Astrocyte of the hippocampus (primary cell): Measurements from ENCODE around the gene NAPB.

ENCODE experiments used
- DNase-seq: peaks from one replicate; pipeline ENCODE4 v3.0.0; 2011; ENCODE audit warnings: low read depth, low spot score

NAPB gene

DNA sequence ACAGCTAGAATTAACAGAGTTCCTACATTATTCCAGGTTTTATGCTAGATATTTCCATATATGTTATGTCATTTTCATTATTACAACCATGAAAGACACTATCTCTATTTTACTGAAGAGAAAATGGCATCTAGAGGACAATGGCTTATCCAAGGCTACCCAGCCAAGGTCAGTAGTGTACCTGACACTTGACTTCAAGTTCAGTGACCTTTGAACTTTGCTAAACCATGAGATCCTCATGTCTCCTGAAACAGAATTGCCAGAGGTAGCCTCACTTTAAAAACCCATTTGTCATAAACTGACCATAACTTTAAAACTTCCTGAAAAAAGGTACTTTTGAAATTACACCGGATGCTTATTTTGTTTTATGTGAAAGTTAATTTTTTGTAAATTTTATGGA, 14.4 kb downstream of the NAPB start:
- no peak for DNase-seq

DNA sequence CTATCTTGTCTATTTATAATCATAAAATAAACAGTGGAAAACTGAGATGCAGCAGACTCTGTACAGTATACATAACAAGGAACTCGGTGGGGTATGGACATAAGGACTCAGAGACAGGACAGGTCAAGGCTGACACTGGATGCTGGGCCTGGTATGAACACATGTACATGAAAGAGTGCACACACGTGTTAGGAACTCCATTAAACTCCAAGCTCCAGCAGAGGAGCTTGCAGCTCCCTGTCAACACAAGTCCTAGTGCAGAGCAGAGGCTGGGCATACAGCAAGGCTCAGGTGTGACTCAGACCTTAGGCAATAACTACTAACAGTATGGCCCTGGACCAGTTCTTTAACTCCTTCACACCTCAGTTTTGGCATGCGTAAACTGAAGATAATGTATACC, 17.1 kb downstream of the NAPB start:
- no peak for DNase-seq

DNA sequence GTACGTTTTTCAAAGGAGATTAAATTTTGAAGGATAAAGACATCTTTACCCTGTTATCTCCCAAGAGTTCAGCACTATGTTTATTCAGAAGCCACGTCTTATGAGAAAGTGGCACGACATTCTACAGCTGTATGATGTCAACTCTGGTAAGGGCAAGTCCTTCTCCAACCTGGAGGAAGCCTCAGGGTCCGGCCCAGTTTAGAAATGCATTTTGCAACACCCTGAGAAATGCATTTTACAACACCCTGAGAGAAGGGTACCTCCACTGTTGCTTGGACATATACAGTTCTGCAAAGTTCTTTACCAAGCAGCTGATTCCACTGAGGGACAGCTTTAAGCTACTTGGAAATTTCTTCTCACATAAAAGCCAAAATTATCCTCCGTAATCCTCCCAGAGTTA, 17.5 kb downstream of the NAPB start:
- no peak for DNase-seq

DNA sequence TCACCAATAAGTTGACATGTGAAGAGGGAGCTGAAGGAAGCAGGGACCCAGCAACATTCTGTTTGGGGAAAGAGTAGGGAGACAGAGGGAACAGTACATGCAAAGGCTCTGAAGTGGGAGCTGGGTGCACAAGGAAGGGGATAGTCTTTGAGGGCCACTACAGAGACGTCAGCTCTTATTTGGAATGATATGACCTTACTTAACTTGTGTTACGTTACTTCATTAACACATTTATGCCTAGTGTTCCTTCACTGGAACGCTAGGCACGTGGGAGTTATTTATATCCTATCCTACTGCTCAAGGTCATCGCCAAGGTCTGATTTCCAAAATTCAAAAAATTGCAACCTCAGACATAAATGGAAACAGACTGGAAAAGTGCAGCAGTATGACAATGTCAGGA, 20.2 kb downstream of the NAPB start:
- DNase-seq, result no peak

DNA sequence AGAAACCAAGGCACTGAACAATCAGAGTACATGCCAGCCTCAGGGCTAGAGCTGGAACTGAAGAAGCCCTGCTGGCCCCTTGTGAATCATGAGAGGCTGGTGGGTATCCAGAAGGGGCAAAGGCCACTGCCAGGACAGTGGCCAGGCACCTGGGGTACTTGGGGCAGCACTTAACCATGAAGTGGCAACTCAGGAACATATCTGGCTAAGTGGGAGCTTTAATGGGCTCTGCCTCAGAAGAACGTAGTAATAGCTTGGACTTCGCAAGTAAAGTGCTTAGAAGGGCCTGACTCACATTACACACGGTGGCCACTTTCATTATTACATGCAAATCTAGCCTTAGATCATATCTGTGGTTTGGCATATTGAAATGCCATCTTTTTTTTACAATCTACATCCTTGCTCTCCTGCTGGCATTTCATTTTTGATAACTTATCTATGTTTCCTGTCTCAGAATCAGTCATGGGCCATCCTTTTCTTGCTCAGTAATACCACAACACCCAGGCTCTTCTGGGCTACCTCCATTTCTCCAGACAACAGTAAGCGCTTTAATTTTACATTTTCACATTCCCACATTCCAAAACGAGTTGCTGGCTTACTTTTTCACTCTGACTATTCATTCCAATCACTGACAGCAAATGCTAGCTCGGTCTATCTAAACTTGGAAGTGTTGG, 21.6 kb downstream of the NAPB start:
- DNase-seq, result peak; percentile 68

DNA sequence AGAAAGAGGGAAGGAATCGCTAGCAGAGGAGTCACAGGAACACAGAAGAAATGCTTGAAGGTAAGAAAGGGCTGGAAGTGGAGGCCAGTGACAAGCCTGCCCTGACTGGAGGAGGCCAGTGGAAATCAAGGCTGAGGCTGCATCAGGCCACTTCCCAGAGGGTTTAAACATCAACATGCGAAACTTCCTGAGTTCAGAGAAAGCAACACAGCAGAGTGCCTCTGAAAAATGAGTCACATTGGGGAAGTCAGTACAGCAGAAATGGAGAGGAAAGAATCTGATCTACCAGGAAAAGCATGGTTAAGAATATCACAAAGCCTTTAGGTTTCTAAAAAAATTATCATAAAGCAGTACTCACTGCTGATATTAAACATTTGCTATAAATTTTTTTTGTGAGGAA, 23.3 kb downstream of the NAPB start:
- DNase-seq, result peak; percentile 28

DNA sequence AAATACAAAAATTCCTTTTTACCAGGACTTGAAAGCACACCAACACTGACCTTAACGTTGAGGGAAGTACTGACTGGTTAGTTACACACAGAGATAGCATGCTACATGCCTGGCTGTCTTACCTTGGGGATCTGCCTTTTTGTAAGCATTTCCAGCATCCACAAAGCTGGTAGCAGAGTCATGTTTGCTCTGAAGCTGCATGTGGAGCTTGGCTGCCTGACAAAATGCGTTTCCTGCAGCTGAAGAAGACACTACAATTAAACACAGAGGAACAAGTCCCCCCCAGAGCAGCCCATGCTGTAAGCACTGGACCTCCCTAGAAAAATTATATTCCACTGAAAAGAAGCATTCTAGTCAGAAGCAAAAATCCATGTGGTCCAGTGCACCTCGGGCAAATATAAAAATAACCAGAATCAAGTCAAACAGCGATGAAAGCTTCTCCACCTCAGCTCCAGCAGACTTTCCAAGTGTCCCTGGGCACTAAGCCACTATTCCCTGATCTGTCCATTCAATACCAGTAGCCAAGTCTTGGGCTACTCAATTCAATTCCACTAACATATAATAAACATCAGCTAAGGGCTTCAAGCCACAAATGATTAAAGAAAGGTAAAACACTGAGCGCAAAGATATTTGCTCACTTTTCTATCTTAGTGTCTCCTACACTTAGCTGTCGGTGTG, 24.2 kb downstream of the NAPB start:
- DNase-seq, result no peak

DNA sequence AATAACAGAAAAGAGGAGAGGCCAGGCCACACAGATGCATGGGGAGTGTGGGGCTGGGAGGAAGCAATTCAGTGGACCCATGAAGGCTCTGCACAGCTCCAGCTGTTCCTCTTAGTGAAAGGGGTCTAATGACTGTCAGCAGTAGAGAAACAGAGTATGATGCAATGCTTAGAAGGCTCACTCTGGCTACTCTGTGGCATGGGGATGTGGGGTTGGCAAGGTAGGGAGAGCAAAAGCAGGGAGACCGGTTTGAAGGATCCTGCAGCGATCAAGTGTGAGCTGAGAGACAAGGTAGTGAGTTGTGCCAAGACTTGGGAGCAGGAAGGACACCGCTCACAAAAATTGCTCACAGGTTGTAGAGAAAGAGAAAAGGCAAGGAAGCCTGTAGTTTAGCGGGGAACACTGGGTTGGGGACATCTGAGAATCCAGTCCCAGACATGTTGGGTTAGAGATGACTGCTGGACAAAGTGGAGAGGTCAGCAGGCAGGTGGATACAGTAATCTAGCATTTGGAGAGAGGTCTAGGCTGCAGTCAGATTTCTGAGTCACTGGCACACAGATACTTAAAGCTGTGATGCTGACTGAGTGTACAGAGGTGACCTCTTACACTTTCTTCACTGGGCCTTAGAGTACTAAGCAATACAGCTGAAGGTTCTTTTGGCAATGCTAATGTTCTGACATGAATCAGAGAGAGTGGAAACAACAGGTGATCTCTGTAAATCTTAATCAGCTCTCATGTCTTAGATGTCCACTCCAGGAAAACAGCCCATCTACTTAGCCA, 27.1 kb downstream of the NAPB start:
- no peak for DNase-seq

DNA sequence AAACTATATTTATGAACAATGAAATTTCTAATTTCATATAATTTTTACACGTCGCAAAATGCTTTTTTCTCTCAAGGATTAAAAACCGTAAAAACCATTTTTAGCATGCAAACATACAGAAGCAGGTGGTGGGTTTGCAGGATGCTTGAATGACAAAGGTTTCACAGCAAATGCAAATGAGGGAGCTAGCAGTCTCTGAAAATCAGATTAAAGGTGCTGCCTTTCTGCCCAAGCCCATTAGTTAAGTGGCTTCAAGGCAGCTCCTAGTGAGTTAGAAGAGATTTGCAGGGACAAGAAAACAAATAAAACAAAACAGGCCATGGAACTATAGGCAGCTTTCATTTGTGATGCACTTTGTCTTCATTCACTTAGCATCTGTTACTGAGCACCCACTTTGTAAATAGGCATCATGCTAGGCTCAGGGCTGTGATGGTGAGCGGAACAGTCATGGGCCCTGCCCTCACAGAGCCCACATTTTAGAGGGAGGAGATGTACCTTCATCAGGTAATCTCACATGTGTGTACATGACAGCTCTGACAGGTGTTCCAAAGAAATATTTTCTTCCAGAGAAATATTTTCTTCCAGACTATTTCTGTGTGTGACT, 29.5 kb downstream of the NAPB start:
- DNase-seq, result no peak

DNA sequence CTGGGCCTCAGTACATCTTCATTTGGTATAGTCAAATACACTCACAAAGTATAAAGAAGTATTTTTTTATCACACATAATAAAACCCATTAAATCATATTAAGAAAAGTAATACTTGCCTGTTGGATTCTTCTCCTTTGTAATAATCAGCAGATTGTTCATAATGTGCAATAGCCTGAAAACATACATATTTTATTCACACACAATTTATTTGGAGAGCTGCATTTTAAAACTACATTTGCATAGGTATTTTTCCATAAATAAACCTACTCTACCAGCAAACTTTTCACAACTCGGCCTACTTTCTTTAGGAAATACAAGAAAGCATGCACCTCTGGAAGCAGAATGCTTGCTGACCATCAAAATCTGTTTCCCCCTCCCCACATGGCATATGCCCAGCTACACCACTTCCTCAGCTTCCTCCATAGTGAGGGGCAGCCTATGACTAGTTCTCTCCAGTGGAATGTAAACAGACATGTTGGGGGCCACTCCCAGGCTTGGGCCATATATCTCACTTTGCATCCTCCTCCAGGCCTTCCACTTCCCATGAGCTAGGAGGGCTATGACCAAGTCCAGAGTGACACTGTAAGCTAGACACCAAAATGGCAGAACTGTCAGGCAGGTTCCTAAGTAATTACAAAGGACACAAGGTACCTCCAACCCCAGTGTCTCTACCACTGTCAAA, 31.1 kb downstream of the NAPB start:
- no peak for DNase-seq

DNA sequence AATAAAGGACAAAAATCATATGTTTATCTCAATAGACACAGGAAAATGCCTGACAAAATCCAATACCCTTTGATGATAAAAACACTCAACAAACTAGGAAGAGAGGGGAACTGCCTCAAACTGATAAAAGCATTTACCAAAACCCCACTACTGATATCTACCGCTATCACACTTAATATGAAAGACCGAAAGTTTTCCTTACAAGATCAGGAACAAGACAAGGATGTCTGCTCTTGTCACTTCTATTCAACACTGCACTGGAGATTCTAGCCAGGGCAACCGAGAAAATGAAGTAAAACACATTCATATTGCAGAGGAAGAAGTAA, 34.2 kb downstream of the NAPB start:
- no peak for DNase-seq

DNA sequence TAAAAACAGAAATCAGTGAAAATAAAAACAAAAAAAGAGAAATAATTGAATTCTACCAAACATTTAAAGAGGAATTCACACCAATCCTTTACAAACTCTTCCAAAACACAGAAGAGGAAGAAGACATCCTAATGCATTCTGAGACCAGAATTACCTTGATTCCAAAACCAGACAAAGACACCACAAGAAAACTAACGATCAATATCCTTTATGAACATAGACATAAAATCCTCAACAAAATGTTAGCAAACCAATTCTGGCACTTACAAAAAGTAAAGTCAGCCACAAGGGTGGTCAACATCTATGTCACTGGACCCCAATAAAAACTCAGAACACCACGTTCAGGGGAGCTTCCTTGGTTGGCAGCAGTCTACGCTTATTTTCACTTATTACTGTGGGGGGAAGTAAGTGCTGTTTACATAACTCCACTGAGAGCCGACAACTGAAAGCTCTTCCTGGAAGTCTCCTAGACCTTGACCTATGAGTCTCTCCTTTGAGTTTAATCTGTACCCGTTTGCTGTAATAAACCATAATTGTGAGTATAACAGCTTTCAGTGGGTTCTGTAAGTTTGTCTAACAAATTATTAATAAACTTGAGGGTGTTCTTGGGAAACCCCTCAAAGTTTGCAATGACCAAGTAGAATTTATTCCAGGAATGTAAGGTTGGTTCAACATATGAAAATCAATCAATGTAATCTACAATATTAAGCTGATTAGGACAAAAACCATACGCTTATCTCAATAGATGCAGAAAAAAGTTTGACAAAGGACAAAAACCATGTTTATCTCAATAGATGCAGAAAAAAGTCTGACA, 34.8 kb downstream of the NAPB start:
- DNase-seq, result no peak

DNA sequence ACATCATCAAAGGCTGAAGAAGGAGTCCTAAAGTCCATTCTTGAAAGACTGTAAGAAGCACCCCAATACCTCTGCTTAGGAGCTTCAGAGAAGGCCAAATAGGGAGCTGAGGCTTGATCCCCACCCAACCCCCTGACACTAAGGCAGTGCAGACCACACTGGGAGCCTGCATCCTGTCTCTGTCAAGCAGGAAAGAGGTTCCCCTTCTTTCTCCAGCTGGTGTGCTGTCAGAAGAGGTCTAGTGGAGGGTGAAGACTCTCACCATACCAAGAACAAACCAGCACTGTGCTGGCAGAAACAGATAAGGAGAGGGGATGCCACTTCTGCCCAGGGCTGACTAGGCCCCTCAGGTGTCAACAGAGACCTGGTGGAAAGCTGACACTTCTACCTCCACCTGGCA, 39.4 kb downstream of the NAPB start:
- DNase-seq, result no peak

DNA sequence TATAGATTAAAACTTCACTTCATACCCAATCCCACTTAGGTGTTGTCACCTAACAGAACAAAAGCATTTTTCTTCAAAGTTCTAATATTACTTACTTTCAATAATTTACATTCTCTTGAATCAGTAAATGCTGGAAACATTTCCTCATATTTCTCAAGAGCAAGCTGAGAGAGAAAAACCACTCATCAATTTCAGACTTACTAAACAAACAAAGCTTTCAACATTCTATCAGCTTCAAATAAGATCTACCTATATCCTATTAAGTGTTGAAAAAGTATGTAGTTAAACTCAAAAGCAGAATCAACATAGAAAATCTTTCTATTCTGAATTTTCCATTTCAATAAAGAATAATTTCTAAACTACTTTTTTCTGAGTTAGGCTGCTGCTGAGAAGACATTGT, 41.5 kb downstream of the NAPB start:
- DNase-seq, result no peak

DNA sequence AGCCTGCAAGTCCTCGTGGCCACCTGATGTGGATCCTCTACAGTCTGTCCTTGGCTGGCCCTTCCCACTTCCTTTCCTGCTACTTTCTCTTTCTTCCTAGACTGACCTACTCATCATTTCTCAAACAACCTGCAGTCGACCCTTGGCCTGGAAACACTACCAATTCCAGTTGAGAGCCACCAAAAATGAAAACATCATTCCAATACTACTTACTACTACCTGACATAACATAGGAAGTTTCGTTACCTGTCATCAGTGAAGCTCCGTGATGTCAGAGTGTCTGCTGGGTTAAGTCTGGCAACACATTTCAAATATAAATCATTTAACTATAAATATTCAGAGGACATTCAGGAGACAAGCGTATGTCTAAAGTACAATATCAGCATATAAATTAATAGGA, 45.5 kb downstream of the NAPB start:
- DNase-seq, result no peak

DNA sequence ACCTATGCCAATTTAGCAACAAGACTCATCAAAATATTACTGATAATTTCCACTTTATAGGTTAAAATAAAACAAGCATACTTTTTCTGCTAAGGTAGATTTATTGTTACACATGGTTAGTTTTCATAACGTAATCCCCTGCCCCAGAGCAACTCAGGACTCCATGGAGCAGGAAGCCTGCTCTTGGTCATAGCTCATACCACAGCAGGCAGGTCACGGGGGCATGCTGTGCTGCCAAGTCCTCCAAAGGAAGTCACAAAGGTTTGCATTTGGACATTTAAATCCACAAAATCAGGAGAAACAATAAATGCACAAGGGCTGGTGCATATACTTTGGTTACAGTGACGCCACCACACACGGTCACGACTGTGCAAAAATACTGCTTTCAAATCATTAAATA, 46.8 kb downstream of the NAPB start:
- no peak for DNase-seq

DNA sequence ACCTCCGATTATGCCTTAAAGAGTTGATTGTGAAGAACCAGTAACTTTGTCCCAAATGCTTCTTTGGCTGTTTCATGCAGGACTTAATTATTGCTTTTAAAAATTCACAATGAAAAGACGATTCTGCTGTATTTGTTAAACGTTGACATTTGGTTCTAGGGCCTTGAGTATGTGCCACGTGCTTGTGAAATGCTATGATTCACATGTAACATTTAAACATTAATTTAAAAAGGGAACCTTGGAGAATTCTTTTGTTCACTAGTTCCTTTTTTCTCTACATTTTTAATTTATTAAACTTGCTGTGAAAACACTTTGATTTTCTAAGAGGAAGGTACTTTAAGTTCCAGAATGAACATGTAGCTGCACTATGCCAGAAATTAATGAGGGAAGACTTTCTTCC, 49.8 kb downstream of the NAPB start:
- no peak for DNase-seq

DNA sequence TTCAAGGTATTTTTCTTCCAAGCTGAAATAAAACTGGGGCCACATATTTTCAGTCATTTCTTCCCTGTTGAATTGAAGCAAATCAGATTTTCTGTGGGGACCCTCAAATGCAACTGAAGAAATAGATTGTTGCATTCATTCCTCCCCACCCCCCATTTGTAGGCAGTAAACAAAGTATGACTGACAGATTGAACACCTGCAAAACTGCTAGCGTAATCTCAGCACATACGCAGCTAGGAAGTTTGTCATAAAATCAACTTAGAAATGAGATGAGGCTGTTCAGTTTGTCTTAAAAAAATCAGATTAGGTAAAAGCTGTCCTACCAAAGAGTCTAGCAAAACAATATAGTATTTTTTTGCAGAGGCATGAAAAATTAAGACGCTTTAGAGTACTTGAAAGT, 50.4 kb downstream of the NAPB start:
- DNase-seq, result no peak

DNA sequence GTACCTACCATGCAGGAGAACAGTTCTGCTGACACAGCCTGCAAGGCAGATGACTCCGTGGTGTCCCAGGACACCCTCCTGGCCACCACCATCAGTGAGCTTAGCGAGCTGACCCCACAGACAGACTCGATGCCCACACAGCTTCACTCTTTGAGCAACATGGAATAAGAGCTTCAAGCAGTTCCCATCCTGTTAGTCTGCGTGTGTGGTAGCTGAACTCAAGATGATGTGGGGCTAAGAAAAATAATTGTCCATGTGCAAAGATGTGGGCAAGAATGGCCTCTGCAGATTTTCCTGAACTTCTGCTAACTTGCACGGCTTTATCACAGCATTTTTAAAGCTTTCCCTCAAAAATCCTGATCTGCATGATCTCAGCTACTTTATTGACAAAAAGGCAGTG, 51.0 kb downstream of the NAPB start:
- no peak for DNase-seq

DNA sequence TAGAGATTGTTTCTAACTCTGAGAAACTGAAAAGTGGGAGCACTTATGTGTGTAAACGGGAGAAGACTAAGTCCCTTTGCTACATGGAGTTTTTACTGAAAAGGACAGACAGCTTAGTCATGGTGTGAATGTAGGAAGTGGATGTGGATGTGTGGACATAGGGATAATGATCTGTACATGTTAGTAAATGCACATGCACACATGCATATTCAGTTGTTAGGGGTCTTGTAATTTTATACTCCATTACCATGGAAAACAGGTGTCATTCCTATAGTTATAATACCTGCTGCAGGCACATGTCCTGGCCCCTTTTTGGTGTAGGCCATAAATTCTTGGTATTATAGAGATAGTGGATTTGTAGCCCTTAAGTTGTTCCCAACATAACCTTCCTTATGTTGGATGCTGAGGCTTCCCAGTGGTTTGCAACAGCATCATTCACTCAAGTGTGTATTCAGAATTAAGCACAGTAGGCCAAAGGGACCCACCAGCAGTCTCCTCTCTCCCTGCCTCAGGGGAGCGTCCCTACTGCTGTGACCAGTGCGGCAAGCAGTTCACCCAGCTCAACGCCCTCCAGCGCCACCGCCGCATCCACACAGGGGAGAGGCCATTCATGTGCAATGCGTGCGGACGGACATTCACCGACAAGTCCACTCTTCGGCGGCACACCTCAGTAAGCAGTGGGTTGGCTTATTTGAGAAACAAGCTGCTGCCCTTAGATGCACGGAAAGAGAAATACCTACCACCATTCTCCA, 52.0 kb downstream of the NAPB start:
- DNase-seq, result no peak
